GM21825 (cell line): Measurements from ENCODE around the gene CAMK2B.
"Not testable (repeated sequence)": the region's sequence is repeated elsewhere in the genome, so short reads cannot be mapped to it uniquely, and the experiment has no call there.

Experiments used
- ATAC-seq: cut with Tn5 transposase; IDR thresholded peaks from one replicate; pipeline ENCODE4 v1.9.1; 2021; ENCODE audit warnings: mild to moderate bottlenecking, moderate library complexity; ENCODE audit not compliant: unreplicated experiment

Gene CAMK2B

GRCh38 chr7:44219371-44220045 lies 105.9 kb downstream of the CAMK2B start:
- no peak for ATAC-seq

- no peak for ATAC-seq
These were observed 106.8 kb downstream of the CAMK2B start for GRCh38 chr7:44218418-44219201.

GRCh38 chr7:44217852-44218402 lies 107.5 kb downstream of the CAMK2B start:
- ATAC-seq: no peak

- ATAC-seq: no peak
These were observed 108.1 kb downstream of the CAMK2B start for GRCh38 chr7:44217223-44217714.

GRCh38 chr7:44216521-44217222 lies 108.7 kb downstream of the CAMK2B start:
- no peak for ATAC-seq

GRCh38 chr7:44216019-44216418 lies 109.4 kb downstream of the CAMK2B start:
- ATAC-seq: no peak

- no peak for ATAC-seq
These were observed 109.9 kb downstream of the CAMK2B start for GRCh38 chr7:44215531-44215930.

- no peak for ATAC-seq
These were observed 111.5 kb downstream of the CAMK2B start for GRCh38 chr7:44213877-44214388.

- no peak for ATAC-seq
These were observed 112.1 kb downstream of the CAMK2B start for GRCh38 chr7:44213206-44213876.

- no peak for ATAC-seq
These were observed 112.7 kb downstream of the CAMK2B start for GRCh38 chr7:44212581-44213184.

GRCh38 chr7:44212018-44212417 lies 113.4 kb downstream of the CAMK2B start:
- no peak for ATAC-seq

GRCh38 chr7:44211126-44211675 lies 114.2 kb downstream of the CAMK2B start:
- no peak for ATAC-seq

GRCh38 chr7:44210107-44210506 lies 115.3 kb downstream of the CAMK2B start:
- ATAC-seq: no peak

- ATAC-seq: no peak
These were observed 117.3 kb downstream of the CAMK2B start for GRCh38 chr7:44208085-44208484.

GRCh38 chr7:44206008-44206407 lies 119.4 kb downstream of the CAMK2B start:
- no peak for ATAC-seq

GRCh38 chr7:44201813-44202212 lies 123.6 kb downstream of the CAMK2B start:
- ATAC-seq: no peak

GRCh38 chr7:44200699-44201461 lies 124.5 kb downstream of the CAMK2B start, which contains the start of gene YKT6:
TSS of gene YKT6 (plus strand) at chr7:44200978. CDS start at chr7:44201136, 158 bp downstream.
- peak; percentile 99 for ATAC-seq

GRCh38 chr7:44200163-44200562 lies 125.2 kb downstream of the CAMK2B start:
- not testable (repeated sequence) for ATAC-seq

- no peak for ATAC-seq
These were observed 127.9 kb downstream of the CAMK2B start for GRCh38 chr7:44197474-44197873.
